Stimulated activated CD4-positive, alpha-beta T cell treated with anti-CD3 and anti-CD28 coated beads, Interleukin-4, amount 100 ng/mL, for 24 hours (primary cell): ENCODE measurements around the gene ADAMTS14.

ENCODE experiments used
- DNase-seq: peaks from one replicate; pipeline ENCODE4 v3.0.0-alpha.2; 2020

The ADAMTS14 gene

DNA sequence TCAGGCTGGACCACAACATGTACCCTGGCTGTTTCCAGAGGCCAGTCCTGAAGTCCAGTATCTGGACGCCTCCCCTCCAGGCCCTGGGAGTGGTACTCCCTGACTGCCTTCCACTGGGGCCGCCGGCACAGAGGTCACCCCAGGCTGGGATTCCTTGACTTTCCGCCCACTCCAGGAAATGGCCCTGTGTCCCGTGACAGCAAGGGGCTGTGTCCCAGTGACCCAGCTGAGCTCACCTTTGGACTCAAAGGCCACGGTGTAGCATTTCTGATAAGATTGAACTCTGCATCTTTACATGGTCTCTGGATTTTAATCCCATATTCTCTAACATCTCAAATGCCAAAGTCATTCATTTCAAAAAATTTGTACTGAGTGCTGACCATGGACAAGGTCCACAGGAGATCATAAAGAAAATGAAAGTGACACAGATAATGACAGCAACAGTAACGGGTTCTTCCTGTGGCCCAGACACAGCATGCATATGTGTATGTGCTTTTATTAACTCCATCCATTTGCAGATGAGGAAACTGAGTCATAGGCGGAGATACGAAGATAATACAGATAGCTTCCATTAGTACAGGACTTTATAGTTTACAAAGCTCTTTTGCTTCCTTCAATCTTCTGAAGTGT, 5.4 kb downstream of the ADAMTS14 start:
- no peak for DNase-seq

- DNase-seq = no peak
These were observed 5.9 kb downstream of the ADAMTS14 start for GRCh38 chr10:70678250-70678635.

DNA sequence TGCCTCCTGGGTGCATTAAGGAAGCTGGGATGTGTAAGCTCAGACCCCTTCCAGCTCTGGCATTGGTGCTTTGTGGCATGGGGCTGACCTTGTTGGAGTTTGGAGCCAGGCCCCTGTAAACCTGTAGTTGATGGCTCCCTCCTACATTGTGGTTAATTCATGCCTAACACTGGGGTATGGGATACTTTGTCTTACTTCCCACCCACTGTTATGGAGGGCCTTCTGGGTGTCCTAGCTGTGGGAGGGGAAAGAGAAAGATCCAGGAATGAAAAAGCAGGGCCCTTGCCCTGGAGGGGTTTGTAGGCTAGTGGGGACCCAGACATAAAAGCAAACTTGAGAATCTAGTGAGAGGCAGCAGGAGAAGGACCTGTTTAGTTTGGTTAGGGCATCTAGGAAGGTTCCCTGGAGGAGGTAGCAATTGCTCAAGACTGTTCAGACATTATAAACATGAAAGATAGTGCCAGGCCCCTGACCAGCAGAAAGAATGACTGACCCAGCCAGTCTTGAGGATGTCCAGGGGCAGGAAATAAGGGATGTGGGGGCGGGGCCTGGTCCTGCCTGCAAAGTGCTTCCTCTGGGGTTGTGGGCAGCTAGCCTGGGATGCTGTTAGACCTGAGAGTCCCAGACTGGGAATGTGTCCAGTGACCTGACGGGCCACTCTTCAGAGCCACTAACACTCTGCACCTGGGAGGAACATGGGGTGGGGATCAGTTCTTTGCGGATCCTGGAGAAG, 6.6 kb downstream of the ADAMTS14 start:
- DNase-seq = no peak

DNA sequence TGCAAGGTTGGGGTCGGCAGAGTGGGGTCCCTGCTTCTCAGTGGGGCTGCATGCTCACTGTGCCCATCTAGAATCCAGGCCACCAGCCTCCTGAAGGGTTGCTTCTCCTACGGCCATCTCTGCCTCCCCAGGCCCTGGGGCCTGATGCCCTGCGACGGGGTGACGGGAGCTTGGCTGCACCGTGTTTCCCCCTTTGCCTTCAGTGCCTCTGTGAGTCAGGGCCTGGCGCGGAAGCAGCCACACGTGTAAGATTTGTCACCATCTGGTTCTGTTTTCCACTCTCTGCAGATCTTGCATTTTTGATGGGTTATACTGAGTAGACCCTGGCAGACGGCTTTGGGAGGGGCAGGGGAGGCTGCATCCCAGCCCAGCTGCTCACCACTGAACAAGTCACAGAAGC, 7.2 kb downstream of the ADAMTS14 start:
- no peak for DNase-seq

DNA sequence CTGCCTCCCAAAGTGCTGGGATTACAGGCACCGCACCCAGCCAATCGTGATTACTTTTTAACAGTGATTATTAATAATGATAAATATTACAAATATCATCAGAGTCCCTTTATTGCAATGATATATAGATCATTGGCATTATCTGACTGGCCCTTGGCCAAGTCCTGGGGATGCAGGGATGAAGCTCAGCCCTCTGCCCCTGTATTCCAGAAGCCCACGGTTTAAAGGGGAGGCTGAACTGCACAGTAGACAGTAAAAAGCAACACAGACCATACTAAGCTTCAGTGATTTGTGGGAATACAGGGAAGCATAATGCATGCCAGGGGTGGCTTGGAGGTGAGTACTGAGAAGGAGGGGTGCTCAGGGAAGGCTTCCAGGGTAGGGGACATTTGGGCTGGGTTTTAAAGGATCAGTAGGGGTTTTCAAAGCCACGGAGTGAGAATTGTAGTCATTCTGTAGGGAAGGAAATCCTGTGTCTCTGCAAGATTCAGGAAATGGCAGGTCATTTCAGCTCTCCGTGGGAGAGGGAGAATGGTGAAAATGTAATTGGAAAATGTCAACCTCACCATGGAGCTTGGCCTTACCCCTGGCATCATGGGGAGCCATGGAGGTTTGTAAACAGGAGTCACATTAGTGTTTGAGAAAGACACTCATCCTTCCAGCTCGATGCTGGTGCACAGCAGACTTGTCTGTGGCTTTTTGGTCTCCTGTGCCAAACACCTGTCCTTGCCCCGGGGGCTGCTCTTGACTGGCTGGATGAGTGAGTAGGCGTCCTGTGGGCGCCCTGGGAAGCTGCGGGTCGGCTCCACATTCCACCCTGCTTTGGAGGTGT, 8.8 kb downstream of the ADAMTS14 start:
- no peak for DNase-seq

- no peak for DNase-seq
These were observed 9.4 kb downstream of the ADAMTS14 start for GRCh38 chr10:70681731-70682005.

DNA sequence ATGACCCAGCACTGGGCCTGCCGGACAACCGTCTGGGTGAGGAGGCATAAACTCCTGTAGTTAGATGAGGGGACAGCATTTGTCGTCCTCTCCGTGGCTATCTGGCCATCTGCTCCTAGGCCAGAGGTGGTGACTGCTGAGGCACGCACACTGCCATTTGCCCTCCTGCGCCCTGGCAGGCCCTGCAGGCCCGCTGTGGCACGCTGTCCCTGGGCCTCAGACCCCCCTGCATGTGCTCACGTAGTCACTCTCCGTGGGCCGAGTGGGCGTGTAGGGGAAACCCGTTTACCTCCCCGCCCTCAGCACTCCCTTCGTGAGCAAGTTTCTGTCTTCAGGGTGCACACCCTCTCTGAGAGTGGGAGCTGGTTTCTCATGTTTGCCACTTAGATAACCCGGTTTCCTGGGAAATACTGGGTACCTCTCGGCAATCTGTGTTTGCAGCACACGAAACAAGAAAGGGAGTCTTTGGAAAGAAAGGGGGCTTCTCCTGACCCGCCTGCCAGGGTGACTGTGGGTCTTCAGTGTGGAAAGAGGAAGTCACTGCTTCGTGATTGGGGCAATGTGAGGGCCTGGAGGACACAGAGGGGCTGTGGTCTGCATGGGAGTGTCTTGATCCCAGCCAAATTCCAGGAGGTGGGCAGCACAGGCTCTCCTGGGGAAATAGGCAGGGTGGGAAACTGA, 10.8 kb downstream of the ADAMTS14 start:
- DNase-seq = no peak

DNA sequence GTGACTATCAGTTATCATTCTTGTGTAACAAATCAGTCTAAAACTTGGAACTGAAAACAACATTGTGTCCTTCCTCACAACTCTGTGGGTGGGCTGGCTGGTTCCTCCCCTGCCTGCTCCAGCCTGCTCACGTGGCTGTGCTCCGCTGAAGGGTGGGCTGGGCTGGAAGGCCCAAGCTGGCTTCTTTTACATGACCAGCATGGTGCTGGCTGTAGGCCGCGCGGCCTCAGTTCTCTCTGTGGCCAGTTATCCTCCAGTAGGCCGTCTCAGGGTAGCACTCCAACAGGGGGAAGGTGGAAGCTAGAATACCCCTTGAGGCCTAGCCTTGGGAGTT, 11.3 kb downstream of the ADAMTS14 start:
- DNase-seq = no peak

- no peak for DNase-seq
These were observed 11.6 kb downstream of the ADAMTS14 start for GRCh38 chr10:70683940-70684339.

GRCh38 chr10:70684374-70684773, 12.1 kb downstream of the ADAMTS14 start:
- no peak for DNase-seq

DNA sequence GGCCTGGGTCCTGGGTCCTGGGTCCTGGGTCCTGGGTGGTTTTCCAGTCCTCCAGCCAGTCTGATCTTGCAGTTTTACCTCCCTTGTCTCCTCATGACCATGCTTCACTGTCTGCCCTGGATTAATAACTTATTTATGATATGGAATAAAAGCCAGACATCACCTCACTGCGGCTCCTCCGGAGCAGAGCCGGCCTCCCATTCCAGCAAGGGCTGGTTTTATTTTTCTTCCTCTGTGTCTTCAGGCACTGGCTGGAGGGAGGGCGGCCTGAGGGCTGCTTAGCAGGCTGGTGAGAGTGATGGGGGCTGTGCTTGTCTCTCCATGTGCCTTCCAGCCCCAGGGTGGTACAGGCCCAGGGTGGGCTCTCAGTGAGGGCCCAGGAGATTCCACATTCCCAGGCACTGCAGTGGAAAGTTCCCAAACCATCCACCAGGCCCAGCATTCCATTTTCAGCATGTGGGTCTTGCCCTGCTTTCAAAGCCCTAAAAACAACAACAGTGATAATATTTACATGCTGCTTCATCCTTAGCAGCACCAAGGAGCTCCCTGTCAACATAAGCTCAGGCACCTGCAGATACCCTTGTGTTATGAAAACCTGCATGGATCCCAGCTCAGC, 12.6 kb downstream of the ADAMTS14 start:
- DNase-seq = no peak

- DNase-seq = no peak
These were observed 13.2 kb downstream of the ADAMTS14 start for GRCh38 chr10:70685455-70685911.

DNA sequence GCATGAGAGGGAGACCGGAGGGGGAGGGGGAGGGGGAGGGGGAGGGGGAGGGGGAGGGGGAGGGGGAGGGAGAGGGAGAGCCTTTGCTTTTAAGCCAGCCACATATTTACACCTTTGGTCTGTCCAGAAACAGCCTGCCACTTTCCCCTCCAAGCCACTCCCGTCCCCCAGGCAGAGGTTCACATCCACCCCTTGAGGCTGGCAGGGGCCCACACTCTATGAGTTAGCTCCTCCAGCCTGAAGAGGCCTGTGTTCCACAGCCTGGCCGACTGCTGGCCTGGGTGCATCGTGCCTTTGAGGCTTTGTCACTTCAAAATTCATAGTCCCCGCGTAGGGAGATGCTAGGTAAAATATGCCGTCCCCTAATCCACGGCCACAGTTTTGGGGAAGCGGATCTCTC, 16.5 kb downstream of the ADAMTS14 start:
- no peak for DNase-seq

GRCh38 chr10:70689661-70690060, 17.4 kb downstream of the ADAMTS14 start:
- no peak for DNase-seq

DNA sequence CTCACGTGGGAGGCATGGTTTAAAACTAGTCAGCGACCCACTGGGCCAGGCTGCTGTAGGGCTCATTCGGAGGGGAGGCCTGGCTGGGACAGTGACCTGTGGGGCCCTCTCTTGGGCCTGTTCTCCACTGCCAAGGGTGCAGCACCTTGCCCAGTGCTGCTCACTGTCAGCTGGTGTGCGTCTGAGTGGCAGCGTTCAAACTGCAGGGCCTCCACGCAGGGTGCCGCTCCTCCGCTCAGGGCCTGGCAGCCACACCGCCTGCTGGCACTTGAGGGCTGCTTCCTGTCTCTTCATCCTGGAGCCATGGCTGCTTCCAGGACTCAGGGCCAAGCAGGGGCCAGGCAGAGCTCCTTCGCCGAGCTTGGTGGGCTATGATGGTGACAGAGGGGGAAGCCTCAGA, 18.3 kb downstream of the ADAMTS14 start:
- no peak for DNase-seq

GRCh38 chr10:70691611-70692010, 19.3 kb downstream of the ADAMTS14 start:
- no peak for DNase-seq

GRCh38 chr10:70692043-70692603, 19.8 kb downstream of the ADAMTS14 start:
- no peak for DNase-seq

- no peak for DNase-seq
These were observed 21.5 kb downstream of the ADAMTS14 start for GRCh38 chr10:70693619-70694335.

DNA sequence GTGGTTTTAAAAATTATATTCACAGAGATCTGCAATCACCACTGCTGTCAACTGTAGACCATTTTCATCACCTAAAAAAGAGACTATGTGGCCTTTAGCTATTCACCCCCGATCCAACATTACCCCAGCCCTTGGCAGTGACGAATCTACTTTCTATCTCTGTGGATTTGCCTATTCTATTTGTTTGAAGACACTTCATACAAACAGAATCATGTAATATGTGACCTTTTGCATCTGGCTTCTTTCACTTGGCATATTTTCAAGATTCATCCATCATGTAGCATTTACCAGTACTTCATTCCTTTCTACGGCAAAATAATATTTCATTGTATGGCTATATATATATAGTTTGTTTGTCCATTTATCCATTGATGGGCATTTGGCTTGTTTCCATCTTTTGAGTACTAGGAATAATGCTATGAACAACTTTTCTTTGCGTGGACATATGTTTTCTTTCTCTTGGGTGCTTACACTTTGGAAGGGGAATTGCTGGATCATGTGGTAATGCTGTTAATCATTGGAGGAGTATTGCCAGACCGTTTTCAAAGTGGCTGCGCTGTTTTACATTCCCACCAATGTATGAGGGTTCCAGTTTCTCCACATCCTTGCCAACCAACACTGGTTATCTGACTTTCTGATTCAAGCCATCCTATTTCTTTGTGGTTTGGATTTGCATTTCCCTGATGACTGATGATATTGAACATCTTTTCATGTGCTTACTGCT, 22.3 kb downstream of the ADAMTS14 start:
- DNase-seq = no peak

DNA sequence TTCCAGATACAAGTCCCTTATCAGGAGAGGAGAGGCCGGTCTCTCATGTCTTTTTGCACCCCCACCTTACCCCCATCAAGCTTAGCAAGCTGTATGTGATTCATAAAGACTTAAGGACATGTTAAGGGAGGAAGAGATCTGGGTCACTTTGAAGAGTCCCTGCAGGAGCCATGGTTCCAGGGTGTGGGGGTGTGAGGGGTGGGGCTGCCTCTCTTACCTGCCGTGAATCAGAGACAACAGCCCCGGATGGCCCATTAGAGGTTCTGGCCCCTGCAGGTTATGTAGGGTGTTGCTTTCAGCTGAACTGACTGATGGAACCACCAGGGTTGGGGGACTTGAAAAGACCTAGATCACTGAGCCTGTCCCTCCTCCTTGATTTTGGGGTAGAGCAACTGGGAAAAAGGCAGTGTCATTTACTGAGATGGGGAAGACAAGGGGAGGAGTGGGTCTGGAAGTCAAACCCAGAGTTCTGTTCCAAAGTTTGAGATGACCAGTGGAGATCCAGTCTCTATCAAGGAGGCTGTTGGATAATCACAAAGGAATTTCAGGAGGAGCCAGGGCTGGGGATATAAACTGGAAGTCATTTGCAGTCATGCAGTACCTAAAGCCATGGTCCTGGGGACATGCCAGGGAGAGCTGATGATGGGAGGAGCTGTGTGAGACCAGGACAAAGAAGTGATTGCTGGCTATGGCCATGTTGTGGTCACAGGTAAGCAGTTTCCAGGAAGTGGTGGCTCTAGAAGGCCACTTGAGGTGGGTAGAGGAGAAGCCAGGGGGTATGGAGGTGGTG, 23.1 kb downstream of the ADAMTS14 start:
- no peak for DNase-seq

DNA sequence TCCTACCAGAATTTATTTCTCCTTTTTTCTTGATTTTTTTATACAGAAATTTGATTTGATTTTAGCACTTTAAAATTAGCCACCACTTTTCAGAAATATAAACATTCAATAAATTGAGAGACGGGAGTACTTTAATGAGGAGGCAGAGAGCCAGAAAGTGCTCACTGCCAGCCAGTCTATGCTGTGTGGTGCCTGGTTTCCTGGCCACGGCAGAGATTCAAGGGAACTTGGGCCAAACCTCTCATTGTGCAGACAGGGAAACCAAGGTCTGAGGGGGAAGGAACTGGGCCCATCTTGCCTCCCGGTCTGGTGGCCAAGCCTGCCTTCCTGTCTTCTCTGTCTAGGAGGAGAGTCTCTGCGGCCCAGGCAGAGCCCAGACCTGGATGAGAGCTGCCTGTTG, 25.9 kb downstream of the ADAMTS14 start:
- DNase-seq = no peak
